GM18505 (cell line): ENCODE results near the gene LRRC2.

ENCODE experiments used
- ATAC-seq: cut with Tn5 transposase; IDR thresholded peaks from one replicate; pipeline ENCODE4 v1.9.1; 2021; ENCODE audit not compliant: unreplicated experiment
- POLR2A ChIP-seq: IDR thresholded peaks from 4 replicates; pipeline ENCODE4 v1.6.1; 2011; ENCODE audit warnings: borderline replicate concordance; ENCODE audit not compliant: insufficient read depth, insufficient read length; ENCODE audit errors: extremely low read depth

LRRC2 gene

DNA sequence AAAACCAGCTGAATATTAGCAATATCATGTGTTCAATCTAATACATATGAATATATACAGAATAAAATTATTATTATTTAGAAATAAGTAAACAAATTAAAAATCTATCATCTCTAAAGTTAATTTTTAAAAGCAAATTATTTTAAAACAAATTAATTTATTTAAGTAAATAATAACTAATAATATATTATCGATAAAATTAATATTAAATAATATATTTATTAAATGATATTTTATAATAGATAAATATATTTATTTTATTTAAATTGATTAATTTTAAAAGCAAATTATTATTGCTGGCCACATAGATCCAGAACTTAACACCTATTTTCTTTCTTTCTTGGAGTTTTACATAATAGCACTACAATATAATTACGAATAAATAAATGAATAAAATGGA lies 46.1 kb downstream of the LRRC2 start:
- TF ChIP-seq POLR2A = no peak
- ATAC-seq = no peak

DNA sequence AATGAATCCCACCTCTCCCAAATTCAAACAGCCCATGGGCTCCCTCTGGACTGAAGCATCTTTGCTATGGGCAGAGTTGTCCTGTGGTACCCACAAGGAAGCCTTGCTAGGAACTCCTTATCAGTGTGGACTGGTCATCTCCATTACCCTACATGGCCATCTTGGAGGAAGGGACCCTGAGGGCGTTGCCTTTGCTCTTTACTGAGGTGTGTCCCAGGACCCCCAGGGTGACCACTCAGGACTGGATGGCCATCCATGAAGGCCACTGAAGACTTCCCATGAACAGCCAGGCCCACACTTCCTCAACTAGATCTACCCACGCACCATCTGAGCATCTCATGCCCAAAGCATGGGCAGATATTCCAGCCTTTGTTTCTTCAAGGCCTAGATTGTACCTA lies 48.3 kb downstream of the LRRC2 start:
- no peak for TF ChIP-seq POLR2A

DNA sequence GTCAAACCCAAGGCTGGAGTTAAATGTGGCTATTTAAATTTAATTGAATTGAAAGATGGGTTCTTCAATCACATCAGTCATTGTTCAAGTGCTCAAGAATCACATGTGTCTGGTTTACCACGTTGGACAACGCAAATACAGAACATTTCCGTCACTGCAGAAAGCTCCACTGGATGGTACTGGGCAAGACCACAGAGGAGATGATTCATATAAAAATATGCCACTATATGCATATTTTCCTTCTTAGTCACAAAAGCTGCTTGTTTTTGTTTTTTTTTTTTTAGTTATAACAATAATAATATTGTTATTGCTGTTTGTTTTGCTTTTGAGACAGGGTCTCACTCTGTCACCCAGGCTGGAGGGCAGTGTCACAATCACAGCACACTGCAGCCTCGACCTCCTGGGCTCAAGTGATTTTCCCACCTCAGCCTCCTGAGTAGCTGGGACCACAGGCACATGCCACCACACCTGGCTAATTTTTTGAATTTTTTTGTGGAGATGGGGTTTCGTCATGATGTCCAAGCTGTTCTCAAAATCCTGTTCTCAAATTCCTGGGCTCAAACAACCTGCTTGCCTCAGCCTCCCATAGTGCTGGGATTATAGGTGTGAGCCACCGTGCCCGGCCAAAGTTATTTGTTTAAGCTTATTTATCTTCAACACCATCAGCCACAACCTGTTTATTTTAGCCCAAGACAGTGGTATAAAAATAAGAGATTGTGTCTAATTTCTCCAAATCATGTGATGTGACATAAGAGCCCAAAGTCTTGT lies 48.9 kb downstream of the LRRC2 start:
- no peak for TF ChIP-seq POLR2A
- ATAC-seq = no peak

More for the DNA sequence above, 48.3 kb downstream of the LRRC2 start:
- ATAC-seq = no peak

DNA sequence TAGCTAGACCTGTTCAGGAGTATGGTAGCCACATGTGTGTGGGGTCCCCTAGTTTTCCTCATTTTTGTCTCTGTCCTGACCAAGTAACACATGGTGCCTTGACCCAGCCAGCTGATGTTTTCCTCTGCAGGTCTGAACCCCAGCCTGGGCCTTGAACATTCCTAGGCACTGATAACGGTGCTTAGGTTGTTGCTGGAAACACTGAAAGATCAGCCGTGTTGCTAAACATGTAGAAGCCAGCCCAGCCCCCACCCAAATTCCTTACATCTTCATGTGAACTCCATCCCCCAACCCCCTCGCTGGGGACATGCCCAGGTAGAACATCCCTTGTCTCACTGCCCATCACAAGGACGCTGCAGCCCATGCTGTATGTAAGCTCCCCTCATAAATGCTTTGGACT lies 49.6 kb downstream of the LRRC2 start:
- ATAC-seq = no peak
- TF ChIP-seq POLR2A = no peak

DNA sequence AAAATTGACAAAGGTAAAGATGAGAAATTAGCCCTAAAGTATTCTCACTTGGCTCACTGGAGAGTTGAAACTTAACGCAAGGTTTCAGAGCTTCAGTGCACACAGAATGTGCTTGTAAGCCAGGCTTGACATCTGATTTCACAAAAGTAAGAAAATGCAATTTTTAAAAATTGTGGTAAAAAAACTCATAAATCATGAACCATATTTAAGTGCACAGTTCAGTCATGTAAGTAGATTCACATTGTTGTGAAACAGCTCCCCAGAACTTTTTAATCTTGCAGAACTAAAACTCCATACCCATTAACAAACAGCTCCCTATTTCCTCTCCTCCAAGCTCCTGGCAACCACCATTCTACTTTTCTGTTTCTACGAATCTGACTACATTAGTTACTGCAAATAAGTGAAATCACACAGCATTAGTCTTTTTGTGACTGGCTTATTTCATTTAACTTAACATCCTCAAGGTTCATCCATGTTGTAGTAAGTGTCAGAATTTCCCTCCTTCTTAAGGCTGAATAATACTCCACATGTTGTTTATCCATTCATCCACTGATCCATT lies 53.8 kb downstream of the LRRC2 start:
- TF ChIP-seq POLR2A = no peak
- ATAC-seq = no peak

DNA sequence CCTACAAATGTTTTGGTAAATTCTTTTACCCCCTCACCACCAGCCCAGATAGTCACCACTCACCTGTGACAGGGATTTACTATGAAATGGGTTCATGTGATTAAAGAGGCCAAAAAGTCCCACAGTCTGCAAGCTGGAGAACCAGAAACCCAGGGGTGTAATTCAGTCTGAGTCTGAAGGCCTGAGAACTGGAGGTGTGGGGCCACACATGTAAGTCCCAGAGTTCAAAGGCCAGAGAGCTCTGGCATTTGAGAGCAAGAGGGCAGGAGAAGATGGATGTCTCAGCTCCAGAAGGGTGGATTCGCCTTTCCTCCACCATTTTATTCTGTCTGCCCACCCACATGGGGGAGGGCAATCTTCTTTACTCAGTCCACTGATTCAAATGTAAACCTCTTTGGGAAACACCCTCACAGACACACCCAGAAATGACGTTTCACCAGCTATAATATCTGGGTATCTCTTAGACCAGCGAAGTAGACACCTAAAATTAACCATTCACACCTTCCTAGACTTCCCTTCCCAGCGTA lies 56.4 kb downstream of the LRRC2 start:
- no peak for ATAC-seq
- no peak for TF ChIP-seq POLR2A

DNA sequence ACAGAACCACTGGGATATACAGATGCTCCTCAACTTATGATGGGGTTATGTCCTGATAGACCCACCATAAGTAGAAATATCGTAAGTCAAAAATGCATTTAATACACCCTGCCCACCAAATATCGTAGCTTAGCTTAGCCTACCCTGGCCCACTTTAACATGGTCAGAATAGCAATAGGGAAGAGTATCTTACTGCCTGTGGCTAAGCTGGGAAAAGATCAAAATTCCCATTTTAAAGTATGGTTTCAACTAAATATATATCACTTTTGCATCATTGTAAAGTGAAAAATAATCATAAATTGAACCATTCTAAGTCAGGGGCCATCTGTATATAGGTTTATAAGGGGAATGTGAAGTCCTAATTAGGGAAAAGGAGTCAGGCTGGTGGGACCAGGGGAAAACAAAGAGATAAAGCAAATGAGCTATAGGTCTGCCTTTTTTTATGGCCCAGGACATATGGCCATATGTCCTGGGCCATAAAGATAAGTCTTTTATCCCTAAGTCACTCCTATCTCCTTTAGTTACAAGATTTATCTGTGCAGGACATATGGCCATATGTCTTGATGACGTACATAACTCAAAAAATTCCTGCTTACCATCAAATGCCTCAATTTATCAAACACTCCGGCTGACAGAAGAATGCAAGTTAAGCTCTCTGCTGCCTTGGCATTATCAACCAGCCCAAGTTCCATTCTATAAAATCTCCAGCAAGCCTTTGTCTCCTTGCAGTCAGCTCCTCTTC lies 57.1 kb downstream of the LRRC2 start:
- ATAC-seq = no peak
- no peak for TF ChIP-seq POLR2A

DNA sequence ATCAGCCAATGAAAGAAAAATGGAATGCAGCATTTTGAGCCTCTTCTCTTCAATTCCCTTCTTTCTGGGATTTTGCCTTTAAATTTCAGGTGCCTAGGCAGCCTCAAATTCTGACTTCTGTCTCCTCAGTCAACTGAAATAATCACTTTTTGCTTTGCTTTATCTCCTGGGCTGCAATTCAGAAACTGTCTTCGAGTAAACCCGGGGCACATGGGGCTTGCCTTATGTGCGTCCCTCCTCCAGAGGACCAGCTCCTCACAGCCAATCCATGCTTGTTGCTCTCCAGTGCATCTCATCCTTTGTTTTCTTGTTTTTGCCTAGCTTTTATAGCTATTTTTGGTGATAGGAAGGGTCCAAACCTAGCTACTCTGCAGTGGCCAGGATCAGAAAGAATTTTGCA lies 59.6 kb downstream of the LRRC2 start:
- no peak for TF ChIP-seq POLR2A
- ATAC-seq = no peak

DNA sequence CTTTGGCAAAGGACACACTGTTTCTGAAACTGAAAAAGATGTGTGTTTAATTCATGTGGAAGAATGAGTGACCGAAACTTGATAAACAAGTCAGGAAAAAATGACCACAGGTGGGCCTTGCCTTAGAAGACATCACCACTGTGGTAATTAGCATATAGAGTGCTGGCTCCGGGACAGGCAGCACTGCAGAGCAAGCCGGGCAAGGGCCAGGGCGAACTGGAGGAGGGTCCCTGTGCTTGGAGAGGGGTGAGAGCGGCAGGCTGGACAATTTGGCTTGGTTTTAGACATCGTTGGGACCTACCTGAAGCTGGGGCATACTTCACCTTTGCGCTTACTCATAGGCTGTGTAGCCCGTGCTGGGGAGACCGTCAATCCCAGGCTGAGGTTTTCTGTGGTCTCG lies 60.1 kb downstream of the LRRC2 start:
- no peak for ATAC-seq
- no peak for TF ChIP-seq POLR2A

DNA sequence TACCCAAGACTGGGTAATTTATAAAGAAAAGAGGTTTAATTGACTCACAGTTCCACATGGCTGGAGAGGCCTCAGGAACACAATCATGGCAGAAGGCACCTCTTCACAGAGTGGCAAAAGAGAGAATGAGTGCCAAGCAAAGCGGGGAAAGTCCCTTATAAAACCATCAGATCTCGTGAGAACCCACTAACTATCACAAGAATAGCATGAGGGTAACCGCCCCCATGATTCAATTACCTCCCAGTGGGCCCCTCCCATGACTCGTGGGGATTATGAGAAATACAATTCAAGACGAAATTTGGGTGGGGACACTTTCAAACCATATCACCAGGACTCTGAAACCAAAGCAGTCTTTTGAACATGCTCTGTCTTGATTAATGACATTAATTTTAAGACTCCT lies 61.3 kb downstream of the LRRC2 start:
- no peak for TF ChIP-seq POLR2A
- no peak for ATAC-seq

DNA sequence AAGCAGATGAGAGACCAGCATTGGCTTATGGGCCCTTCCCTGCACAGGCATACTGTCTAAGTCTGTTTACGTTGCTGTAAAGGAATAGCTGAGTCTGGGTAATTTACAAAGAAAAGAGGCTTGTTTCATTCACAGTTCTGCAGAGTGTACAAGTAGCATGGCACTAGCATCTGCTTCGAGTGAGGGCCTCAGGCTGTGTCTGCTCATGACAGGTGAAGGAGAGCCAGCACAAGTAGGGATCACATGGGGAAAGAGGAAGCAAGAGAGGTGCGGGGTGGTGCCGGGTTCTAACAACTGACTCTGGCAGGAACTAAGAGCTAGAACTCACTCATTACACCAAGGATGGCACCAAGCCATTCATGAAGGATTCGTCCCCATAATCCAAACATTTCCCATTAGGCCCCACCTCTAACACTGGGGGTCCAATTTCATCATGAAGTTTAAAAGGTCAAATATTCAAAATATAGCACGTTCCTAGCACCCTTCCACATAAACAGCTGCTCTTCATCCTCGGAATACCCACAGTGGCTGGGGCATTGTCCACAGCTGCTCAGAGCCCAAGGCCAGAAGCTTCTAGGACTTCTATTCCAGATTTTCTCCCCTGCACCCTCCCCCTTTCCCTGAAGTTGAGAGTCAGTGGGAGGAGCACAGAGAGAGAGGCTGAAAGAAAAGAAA lies 62.8 kb downstream of the LRRC2 start:
- TF ChIP-seq POLR2A = no peak
- no peak for ATAC-seq

DNA sequence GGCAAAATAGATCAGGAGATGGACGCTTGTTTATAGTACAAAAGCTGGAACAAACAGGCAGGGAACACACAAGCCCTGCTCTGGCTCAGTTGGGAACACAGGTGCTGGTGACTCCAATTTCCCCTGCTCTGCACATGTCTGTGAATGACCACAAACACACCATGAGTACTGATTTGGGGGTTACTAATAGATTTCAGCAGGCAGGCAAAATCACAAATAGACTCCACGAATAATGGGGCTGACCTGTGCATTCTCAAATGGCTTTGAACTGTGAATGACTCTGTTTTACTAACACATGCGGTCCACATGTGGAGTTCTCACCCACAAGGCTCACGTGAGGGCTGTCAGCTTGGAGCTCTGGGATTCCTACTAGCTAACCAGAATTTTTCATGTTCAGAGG lies 64.4 kb downstream of the LRRC2 start:
- no peak for TF ChIP-seq POLR2A
- ATAC-seq = no peak

DNA sequence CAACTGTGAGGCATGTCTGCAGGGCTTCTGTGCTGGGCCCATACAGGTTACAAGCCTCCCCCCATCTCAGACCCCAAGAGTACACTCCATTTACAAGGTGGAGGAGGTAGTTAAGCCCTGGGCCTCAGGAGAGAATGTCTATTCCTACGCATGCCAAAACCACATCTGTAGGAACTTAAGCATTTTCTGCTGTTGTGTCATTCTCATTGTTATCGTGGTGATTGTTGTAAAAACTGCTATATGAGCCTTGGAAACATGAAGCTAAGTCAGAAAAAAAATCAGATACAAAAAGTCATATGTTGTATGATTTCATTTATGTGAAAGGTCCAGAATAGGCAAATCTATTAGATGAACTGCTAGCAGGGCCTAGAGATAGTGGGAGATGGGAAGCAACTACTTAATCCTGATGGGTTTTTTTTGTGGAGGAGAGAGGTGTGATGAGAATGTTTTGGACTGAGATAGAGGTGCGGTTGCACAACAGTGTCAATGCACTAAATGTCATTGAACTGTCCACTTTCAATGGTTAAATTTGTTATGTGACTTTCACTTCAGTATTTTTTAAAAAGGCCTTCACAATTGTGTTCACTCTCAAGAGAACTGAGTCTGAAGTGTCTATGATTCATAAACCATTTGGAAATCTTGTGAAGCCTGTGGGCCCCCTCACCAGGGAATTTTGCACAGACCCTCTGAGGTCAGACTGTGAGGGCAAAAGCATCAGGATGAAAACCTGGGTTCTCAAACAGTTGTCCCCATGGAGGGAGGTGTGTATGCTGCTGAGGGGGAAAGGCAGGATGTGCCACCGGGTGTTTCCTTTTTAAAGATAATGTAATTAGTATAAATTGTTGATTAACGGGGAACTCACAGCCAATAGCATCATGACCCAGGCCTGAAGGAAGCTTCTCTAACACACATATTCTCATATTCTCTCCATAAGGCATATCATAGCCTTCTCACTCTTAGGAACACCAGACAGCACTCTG lies 65.2 kb downstream of the LRRC2 start:
- no peak for TF ChIP-seq POLR2A
- no peak for ATAC-seq

DNA sequence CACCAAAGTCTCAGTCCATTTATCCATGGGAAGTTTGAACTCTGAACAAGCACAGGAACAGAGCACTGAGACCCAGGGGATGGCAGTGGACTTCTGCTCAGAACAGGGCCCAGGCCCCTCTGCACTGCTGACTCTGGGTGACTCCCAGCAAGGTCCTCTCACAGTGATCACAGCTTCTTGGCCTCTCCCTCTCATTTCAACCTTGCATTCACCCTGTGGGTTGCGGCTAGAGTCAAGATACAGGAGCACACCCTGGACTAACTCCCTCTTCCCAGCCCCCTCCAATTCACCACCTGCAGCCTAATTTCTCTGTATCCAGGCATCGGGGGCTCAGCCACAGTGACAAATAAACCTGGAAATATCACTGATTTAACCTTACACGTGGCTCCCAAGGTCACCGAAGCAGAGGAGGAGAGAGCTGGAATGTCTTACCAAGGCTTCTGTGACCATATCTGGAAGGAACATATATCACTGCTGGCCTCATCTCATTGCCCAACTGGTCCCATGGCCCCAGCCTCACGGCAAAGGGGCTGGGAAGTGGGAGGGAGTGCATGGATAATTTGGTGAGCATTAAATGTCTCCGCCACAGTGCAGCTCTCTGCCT lies 67.1 kb downstream of the LRRC2 start:
- no peak for ATAC-seq
- TF ChIP-seq POLR2A = no peak
